SW480 (cell line): Measurements from ENCODE around the gene VAV2.

ENCODE experiments used
- DNase-seq: peaks from one replicate; pipeline ENCODE4 v3.0.0-alpha.2; 2016; ENCODE audit warnings: low spot score

The VAV2 gene

DNA sequence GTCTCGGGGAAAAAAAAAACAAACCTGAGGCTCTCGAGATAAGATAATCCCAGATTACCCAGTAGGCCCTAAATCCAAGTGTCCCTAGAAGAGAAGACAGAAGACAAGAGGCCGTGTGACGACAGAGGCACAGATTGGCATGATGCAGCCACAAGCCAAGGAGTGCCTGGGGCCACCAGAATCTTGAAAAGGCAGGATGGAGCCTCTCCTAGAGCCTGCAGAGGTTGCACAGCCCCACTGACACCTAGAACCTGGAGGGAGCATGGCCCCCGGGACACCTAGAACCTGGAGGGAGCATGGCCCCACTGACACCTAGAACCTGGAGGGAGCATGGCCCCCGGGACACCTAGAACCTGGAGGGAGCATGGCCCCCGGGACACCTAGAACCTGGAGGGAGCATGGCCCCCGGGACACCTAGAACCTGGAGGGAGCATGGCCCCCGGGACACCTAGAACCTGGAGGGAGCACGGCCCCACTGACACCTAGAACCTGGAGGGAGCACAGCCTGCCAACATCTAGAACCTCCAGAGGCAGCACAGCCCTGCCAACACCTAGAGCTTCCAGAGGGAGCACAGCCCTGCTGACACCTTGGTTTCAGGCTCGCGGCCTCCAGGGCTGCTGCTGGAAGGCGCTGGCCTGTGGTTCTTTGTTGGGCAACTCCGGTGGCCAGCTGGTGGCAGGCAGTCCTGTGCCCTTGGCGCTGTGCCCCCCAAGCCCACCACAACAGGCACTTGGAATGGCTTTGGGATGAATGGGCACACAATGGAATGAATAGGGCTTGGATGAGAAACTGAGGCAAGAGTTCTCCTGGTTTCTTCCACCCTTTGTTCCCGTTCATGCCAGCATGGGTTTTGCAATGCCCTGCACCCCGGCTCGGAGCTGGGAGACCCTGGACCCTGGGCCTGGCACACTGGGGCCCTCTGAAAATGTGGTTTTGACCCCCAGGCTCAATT is 39.2 kb downstream of the VAV2 start:
- DNase-seq: no peak

DNA sequence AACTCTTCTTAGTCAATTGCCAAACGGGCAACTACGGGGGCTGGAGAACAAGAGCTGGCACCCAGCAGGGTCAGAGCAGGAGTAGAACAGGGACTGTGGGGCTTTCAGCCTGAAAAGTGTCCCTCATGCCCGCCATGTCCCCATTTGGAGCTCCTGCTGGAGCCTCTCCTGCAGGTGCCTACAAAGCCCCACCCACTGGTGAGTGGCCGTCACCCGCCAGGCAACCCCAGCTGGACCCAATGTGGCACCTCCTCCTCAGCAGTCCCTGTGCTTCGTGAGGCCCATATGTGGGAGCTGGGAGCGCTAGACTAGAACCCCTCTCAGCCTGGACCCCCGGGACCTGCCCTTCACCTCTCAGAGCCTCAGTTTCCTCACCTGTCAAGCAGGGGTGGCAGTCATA is 40.9 kb downstream of the VAV2 start:
- no peak for DNase-seq

GRCh38 chr9:133950629-133951111 is 41.5 kb downstream of the VAV2 start:
- no peak for DNase-seq

DNA sequence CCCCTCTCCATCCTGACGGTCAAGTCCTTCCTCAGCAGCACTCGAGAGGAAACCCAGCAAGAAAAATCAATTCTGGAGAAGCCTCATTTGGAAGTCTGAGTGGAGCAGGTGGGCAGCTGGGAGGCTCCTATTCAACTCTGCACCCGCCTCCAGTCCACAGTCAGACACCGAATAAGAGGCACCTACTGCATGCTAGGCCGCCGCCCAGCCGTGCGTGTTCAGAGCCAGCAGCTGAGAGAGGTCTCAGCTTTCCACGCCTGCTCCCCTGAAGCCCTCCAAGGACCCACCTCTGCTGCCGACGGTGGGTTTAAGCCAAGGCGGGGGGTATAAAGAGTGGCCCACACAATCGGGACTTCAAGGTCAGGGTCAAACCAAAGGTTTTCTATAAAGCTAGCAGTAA is 41.9 kb downstream of the VAV2 start:
- no peak for DNase-seq

DNA sequence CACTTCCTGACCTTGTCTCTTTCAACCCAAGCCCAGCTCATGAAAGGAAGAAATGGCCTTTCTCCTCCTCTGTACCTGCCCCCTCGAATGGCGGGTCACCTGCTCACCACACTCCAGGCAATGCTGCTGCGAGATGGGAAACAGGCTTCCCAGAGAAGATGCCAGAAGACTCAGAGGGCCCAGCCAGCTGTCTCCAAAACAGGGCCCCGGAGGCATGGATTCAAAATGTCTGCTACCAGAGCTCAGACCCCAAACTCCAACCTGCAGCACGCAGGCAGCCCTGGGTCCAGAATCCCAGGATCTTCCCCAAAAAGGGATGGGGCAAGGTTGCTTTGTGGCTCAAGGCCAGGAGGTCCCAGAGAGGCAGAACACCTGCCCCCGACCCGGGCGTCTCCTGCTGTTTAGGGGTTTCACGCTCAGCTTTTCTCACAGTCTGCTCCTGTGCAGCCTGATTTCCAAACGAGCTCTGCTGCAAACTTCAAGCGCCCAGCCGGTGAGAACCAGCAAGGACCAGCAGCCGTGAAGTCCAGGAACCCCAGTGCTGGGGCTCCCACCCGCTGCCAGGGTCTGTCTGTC is 42.5 kb downstream of the VAV2 start:
- no peak for DNase-seq

DNA sequence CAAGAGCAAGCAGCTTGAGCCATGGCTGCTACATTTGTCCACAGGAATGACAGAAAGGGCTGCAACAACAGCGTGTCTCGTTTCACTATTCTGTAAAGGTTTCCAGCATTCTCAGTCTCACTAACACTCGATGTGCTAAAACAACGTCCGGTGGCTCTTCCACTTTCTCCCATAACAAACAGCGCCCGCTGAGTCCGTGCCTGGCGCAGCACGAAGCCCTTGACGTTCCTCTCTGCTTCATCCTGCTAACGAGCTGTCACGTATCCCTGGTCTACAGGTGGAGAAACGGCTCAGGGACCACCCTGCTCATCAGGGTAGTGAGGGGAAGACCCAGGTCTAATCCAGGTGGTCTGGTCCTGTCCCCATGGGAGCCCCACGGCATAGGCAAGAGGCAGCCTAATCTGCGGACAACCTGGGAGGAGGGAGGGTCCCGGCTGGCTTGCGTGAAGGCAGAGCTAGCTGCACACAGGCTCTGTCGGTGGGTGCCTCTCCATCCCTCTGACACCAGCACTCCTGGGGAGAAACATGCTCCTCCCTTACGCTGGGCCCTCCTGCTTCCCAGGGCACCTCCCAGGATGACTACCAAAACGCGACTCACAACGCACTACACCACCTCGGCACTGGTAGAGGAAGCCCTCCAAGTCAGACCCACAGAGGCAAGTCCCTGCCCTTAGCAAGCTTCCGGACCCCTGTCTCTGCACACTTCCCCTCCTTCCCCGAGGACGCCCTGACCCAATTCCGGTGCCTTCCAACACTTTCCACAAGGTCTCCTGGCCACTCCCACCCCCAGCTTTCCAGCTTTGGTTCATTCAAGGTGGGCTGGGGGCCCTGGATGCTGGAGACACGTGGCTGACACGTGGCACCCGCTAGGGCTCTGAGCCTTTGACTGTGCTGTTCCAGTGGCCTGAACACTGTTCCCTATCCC is 43.3 kb downstream of the VAV2 start:
- no peak for DNase-seq

GRCh38 chr9:133948131-133948530 is 44.0 kb downstream of the VAV2 start:
- no peak for DNase-seq

- DNase-seq: no peak
Observed at GRCh38 chr9:133946840-133947486, 45.2 kb downstream of the VAV2 start.

DNA sequence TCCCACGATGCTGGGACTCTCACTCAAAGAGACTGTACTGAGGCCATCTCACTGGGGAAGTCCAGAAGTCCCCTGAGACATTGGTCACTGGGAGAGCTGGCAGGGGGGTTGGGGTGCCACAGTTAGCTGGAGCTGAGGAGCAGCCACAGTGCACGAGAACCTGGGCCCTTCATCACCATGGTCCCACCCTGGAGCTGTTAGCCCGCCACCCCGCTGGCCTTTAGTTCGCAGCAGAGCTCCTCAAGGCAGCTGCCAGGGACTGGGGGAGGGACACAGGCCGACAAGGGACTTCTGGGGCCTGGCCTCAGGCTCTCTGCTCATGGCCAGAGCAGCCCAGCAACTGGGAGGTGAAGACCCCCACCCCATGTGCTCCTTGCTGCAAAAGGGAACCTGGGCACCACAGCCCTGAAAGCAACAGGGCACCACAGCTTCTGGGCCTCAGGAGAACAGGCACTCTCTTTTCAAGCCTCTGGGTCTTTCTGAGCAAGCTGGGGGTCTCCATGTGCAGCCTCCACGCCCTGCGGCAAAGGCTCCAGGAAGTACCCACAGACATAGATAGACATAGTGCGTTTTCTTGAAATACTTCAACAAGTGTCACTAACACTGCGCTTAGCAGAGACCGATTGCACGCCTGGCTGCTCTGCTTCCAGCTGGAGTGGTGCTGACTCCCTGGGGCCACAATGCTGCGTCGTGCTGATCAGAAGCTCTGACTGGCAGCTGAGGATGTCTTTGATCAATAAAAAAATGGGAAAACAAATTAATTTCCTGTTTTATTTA is 46.0 kb downstream of the VAV2 start:
- no peak for DNase-seq

- DNase-seq: no peak
Observed at GRCh38 chr9:133945314-133945975, 46.7 kb downstream of the VAV2 start.

GRCh38 chr9:133944746-133945135 is 47.4 kb downstream of the VAV2 start:
- no peak for DNase-seq

DNA sequence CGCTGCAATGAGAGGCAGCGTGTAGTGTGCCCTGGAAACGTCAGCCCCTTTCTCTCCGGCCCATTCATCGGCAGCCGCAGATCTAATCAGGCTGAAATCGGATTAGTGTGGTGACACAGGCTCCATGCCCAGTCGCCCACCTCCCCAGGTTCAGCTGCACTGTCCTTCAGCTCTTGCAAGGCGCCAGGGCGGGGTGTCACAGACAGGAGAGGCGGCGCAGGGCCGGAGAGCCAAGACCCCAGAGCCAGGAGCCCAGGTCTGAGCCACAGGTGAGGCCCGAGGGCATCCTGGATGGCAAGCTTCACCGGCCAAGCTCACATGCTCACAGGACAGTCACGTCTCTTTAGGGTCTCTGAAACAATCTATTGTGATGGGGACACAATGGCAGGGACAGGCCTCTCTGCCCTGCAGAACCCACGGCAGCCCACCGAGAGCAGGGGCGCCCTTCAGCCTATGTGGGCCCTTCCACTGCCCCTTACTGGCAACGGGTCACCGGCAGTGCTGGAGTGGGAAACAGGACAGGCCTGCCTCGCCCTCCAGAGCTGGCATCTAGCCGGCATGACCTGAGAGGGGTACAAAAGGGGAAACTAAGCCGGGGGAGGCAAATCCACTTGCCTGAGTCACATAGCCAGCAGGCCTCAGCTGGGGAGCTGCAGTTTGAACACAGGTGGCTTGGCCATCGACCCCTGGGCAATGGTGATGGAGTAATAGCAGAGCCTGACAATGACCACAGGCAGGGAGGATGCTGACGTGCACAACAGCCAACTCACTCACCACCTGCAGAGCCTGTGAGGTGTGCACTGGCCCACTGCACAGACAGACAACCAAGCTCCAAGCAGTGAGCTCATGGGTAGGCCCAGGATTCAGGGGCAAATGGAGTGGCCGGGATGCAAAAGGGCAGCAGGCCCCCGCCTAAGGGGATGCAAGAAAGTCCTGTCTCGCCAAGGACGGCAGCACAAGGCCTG is 48.1 kb downstream of the VAV2 start:
- DNase-seq: no peak

DNA sequence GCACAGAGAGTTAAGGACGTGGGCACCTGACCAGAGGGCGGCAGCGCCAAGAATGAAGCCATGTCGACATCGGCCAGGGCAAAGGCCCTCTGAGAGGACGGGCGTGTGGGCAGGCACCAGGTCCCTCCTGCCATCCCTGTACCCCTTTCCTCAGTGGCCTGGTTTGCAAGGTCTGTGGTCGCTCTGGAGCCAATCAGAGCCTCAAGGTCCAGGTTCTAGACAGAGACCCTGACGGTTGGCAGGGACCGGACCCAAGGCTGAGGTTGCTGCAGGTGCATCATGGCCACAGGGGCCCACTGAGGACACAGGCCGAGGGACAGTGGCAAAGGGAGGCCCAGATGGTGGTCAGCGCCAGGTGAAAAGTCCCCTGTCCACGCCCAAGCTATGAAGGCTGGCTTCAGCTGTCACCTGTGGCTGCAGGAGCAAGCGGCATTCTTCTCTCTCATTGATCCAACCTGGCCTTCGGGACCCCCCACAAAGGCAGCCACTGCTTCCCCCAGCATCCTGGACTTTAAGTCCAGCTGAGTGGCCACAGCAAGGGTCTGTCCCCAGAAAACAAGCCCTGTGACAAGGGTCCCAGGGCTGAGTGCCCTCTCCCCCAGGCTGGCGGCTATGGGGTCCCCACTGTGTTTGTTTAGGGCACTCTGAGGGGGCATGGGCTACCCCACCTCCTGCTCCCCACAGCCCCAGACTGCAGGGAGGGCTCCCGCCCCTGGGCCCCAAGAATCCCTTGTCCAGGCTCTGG is 48.9 kb downstream of the VAV2 start:
- DNase-seq: no peak

GRCh38 chr9:133942206-133942975 is 49.7 kb downstream of the VAV2 start:
- DNase-seq: no peak

GRCh38 chr9:133939845-133940244 is 52.3 kb downstream of the VAV2 start:
- no peak for DNase-seq

DNA sequence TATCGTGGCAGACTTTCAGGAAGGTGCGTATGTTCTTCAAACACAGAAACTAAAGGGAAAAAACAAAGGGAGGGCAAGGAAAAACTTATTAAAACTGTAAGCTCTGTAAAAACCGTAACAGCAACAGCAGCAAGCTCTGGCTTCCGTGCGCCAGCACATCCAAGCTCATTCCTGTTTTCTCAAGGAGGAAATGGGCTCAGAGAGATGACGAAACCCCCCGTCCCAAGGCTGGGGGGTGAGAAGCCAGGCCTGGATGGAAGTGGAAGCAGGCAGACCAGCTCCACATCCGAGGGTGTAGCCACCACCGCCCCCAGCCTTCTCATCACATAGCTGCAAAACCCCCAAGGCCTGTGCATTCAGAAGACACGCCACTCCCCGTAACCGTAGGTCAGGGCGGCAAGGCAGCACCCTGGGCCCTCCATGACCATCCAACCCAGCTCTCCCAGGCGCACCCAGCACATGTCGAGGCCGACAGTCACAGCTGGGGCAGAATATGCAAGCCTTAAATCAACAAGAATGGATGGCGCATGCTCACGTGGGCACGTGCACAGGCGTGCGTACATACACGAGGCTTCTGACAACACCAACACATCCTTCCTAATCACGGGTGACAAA is 52.8 kb downstream of the VAV2 start:
- DNase-seq: no peak

DNA sequence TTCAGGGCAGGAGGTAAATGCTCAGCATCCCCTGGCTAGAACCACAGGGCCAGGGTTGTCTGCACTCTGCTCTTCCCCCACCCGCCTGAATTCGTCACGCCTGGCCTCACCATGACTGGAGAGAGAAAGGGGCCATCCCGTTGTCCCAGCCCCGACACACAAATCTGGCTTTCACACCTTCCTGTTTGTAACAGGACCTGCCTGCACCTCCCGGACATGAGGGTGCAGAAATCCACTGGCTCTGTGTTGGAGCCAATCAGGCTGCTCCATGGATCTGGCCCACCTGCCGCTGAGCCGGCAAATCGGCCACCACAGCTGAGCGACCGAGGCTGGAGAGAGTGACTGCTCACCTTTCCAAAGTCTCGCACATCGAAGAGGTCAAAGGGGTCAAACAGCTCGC is 53.4 kb downstream of the VAV2 start:
- DNase-seq: no peak
